Stimulated activated memory B cell treated with anti-CD40 and anti-IgM and Interleukin-4, amounts not matched to agents 10 μg/mL and 1 μg/mL and 100 μg/mL, for 72 hours (primary cell): ENCODE results near the gene DNAJC12.

Source experiments
- ATAC-seq: fragments of 150-1000 bp; cut with Tn5 transposase; 2 replicates; pipeline ENCODE4 v1.10.0; 2021
- H3K27ac Mint-ChIP-seq: one replicate; pipeline ENCODE4 v1.8.0; 2022; ENCODE audit warnings: mild to moderate bottlenecking, mixed read lengths
- H3K27me3 Mint-ChIP-seq: one replicate; pipeline ENCODE4 v1.8.0; 2022; ENCODE audit warnings: mixed read lengths
- H3K36me3 Mint-ChIP-seq: one replicate; pipeline ENCODE4 v1.8.0; 2022; ENCODE audit warnings: mixed read lengths
- H3K4me1 Mint-ChIP-seq: one replicate; pipeline ENCODE4 v1.8.0; 2022; ENCODE audit warnings: mixed read lengths
- H3K4me3 Mint-ChIP-seq: one replicate; pipeline ENCODE4 v1.8.0; 2022; ENCODE audit warnings: mild to moderate bottlenecking, moderate library complexity, mixed read lengths
- H3K9me3 Mint-ChIP-seq: one replicate; pipeline ENCODE4 v1.8.0; 2022; ENCODE audit warnings: mixed read lengths

DNAJC12 gene

DNA sequence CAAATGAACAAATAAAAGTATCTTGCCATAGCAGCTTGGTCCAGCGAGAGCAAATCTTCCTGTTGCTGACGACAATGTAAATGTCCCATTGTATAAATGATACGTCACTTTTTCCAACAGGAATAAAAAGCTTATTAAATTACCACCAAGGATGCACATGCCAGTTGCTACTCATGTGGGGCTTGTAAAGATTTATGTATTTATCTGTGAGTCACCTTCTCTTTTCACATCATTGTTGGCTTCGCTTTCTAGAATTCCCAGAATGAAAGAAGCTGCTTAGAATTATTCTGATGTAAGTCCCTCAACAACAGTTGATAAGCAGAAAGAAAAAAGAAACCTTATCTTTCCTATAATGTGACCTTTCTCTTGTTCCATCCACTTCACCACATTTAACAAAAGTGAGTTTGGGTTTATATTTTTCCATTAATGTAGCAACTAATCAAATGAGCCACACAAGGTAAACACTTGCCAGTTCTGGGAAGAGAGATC is 22.4 kb downstream of the DNAJC12 start:
- Mint-ChIP-seq H3K4me3 (no peak overlapping the region), H3K9me3 (no peaks in the 10 kb centered on the region), H3K36me3 (no peaks in the 10 kb centered on the region), H3K4me1 (no peaks in the 10 kb centered on the region), H3K27ac (no peak overlapping the region), H3K27me3 (no peaks in the 10 kb centered on the region)
- no peak for ATAC-seq

DNA sequence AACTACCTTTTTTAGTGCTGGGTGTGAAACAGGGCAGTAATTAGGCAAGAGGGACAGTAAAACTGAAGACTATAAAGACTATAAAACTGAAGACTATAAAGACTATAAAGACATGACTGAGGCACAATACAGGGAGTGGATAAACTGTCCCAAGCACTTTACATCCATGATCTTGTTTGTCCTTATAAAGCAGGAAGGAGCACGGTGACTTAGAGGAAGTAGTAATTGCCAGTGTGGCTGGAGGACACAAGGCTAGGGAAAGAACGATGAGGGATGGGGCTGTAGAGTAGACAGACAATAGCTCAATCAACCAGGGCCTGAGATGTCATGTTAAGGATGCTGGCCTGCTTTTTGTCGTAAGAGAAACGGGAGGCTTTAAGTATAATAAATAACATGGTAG is 26.0 kb downstream of the DNAJC12 start:
- Mint-ChIP-seq H3K4me1 (no peaks in the 10 kb centered on the region), H3K9me3 (no peaks in the 10 kb centered on the region), H3K4me3 (no peak overlapping the region), H3K36me3 (no peaks in the 10 kb centered on the region), H3K27me3 (no peaks in the 10 kb centered on the region), H3K27ac (no peak overlapping the region)
- no peak for ATAC-seq

DNA sequence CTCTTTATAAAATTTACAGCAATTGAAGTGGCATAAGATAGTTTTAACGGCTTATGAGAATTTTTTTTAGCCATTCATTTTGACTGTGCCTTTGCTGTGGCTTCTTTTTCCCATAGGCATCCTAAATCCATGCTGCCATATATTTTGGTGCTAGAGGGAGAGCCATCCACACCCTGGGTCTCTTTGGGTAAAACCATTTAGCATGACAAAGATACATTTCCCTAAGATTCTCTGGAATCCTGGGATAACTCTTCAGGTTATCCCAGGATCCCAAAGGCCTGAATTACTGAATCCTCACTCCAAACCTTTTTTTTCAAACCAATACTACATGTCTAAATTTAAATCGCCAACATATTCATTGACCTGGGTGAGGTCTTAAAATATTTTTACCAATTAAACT is 28.9 kb downstream of the DNAJC12 start:
- no peak for ATAC-seq
- H3K27me3 Mint-ChIP-seq, result no peaks in the 10 kb centered on the region
- H3K4me1 Mint-ChIP-seq, result no peaks in the 10 kb centered on the region
- H3K9me3 Mint-ChIP-seq, result no peaks in the 10 kb centered on the region
- H3K36me3 Mint-ChIP-seq, result no peaks in the 10 kb centered on the region
- no peak overlapping the region for H3K27ac Mint-ChIP-seq
- H3K4me3 Mint-ChIP-seq, result no peak overlapping the region

GRCh38 chr10:67808704-67809103 is 29.3 kb downstream of the DNAJC12 start:
- Mint-ChIP-seq H3K4me3 (no peak overlapping the region), H3K27me3 (no peaks in the 10 kb centered on the region), H3K9me3 (no peaks in the 10 kb centered on the region), H3K4me1 (no peaks in the 10 kb centered on the region), H3K36me3 (no peaks in the 10 kb centered on the region), H3K27ac (no peak overlapping the region)
- no peak for ATAC-seq

DNA sequence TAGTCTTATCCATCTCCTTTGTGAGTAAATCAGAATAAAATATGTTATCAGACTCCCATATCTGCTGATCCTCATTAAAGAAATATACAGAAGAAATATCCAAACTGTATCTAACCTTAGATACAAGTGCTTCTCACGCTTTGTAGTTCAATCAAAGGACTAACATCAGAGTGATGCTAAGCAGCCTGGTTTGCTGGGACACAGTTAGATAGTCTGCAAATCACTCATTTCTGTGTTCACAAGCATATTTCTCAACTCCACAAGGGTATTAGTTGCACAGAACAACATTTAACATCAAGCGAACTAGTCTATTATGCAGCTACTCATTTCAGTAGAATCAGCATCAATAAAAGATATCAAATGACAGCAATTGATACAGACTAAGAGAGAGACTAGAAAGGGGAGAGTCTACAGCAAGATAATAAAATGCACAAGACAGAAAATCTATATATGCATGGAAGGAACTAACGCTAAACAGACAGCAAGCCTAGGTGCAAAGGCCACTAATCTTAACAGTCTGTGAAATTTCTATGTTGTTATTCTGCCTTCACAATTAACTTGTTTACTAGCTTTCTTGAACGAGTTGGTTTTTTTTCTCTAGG is 30.0 kb downstream of the DNAJC12 start:
- no peaks in the 10 kb centered on the region for H3K4me1 Mint-ChIP-seq
- H3K9me3 Mint-ChIP-seq, result no peaks in the 10 kb centered on the region

DNA sequence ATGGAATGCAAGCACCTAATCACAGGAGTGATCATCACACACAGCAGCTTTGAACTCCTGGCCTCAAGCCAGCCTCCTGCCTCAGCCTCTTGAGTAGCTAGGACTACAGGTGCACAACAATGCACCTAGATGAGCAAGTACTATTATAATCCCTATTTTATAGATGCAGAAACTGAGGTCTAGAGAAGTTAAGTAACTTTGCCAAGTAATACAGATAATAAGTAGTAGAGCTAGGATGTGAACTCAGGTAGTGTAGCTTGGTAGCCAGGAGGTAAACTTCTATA is 33.7 kb downstream of the DNAJC12 start:
- H3K4me1 Mint-ChIP-seq, result no peaks in the 10 kb centered on the region
- no peaks in the 10 kb centered on the region for H3K27me3 Mint-ChIP-seq
- no peak overlapping the region for H3K4me3 Mint-ChIP-seq
- H3K9me3 Mint-ChIP-seq, result no peaks in the 10 kb centered on the region
- no peak overlapping the region for H3K27ac Mint-ChIP-seq
- H3K36me3 Mint-ChIP-seq, result no peaks in the 10 kb centered on the region
- no peak for ATAC-seq

More for the DNA sequence above, 30.0 kb downstream of the DNAJC12 start:
- H3K27ac Mint-ChIP-seq, result no peak overlapping the region
- no peak overlapping the region for H3K4me3 Mint-ChIP-seq
- no peaks in the 10 kb centered on the region for H3K36me3 Mint-ChIP-seq
- H3K27me3 Mint-ChIP-seq, result no peaks in the 10 kb centered on the region
- no peak for ATAC-seq

DNA sequence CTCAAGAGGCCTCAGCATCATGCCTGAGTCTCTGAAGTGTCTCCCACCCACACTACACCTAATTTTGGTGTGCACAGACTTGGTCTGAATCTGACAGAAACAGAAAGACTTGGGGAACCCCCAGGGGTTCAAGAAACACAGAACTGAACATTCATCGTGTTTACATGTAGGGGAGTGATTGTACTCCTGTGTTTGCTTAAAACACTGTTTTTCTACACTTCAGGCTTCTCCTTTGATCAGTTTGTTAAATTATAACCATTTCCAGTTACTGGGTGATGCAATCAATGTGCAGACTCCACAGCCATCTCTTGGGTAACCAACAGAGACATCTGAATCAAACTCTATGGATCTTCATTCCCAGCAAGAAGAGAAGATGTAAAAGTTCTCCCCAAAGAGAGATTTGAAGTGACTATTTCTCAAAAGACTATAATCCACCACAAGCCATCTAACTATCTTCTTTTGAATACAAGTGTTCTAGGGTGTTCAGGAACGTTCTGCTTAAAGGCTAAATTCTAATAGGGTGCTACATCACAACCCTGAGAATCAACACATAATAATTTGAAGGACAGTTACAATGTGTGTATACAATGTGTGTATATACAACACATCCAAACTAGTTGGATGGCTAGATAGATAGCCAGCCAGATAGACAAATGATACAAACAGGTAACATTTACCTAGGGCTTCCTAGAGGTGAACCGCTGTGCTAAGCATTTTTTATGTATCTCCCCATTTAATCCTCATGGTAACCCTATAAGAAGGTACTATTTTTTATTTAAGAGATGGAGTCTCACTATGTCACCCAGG is 34.2 kb downstream of the DNAJC12 start:
- H3K27ac Mint-ChIP-seq, result no peak overlapping the region
- no peaks in the 10 kb centered on the region for H3K9me3 Mint-ChIP-seq
- H3K4me1 Mint-ChIP-seq, result no peaks in the 10 kb centered on the region
- H3K36me3 Mint-ChIP-seq, result no peaks in the 10 kb centered on the region
- H3K4me3 Mint-ChIP-seq, result no peak overlapping the region
- no peak for ATAC-seq
- H3K27me3 Mint-ChIP-seq, result no peaks in the 10 kb centered on the region

DNA sequence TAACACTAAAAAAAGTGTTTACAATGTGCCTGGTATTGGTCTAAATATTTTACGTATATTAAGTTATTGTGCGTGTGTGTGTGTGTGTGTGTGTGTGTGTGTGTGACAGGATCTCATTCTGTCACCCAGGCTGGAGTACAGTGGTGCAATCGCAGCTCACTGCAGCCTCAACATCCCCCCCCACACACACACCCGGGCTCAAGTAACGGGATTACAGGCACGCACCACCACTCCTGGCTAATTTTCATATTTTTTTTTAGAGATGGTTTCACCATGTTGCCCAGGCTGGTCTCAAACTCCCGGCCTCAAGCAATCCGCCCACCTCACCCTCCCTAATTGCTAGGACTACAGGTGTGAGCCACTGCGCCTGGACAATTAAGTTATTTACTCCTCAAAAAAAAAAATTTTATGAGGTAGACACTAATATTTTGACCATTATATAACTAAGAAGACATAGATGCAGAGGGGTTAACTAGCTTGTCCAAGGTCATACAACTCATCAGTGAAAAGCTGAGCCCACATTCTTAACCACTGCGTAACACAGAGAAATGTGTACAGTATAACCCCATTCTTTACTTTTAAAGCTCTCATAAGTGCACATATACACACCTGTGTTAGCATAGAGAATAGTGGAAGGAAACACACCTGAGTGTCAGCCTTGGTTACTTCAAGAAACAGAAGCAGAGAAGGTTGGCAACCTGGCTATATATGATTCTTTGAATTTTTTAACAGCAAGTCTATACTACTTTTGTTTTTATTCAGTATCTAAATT is 35.0 kb downstream of the DNAJC12 start:
- no peaks in the 10 kb centered on the region for H3K9me3 Mint-ChIP-seq
- ATAC-seq, result no peak
- H3K27me3 Mint-ChIP-seq, result no peaks in the 10 kb centered on the region
- no peak overlapping the region for H3K4me3 Mint-ChIP-seq
- H3K27ac Mint-ChIP-seq, result no peak overlapping the region
- H3K4me1 Mint-ChIP-seq, result no peaks in the 10 kb centered on the region
- H3K36me3 Mint-ChIP-seq, result no peaks in the 10 kb centered on the region

DNA sequence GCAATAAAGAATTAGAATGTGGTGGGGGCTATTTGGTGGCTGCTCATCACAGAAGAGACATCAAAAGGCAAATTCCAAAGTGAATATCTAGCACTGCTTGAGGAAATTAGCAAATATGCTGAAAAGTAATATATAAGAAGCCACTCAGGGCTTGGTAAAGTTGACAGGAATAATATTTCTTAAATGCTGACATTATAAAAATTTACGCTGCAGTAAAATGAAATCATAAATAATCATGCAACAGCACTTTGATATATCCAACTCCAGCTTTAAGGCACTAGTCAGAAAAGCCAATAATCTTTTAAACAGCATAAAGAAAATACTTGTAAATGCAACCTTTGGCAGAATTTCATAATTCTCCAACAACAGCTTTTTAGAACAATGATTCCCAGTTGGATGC is 36.9 kb downstream of the DNAJC12 start:
- H3K9me3 Mint-ChIP-seq, result no peaks in the 10 kb centered on the region
- no peaks in the 10 kb centered on the region for H3K27me3 Mint-ChIP-seq
- ATAC-seq, result no peak
- H3K4me1 Mint-ChIP-seq, result no peaks in the 10 kb centered on the region
- H3K27ac Mint-ChIP-seq, result no peak overlapping the region
- no peak overlapping the region for H3K4me3 Mint-ChIP-seq
- H3K36me3 Mint-ChIP-seq, result no peaks in the 10 kb centered on the region

DNA sequence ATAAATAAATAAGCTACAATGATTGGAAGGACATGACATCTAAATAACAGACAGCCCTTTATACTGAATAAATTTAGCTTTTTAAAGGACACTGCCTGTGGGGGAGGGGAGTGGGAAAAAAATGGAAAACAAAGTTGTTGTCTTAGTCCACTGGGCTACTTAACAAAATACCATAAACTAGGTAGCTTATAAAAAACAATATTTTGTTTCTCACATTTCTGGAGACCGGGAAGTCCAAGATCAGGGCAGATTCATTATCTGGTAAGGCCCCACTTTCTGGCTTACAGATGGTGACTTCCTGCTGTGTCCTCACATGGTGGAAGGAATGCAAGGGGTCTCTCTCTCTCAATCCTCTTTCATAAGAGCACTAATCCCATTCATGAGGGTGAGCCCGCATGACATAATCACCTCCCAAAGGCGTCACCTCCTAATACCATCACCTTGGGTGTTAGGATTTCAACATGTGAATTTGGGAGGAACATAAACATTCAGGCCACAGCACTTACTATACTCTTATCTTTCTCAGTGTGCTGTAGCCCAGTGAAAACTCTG is 43.0 kb downstream of the DNAJC12 start:
- H3K27me3 Mint-ChIP-seq, result no peaks in the 10 kb centered on the region
- no peaks in the 10 kb centered on the region for H3K36me3 Mint-ChIP-seq
- H3K4me3 Mint-ChIP-seq, result no peak overlapping the region
- H3K9me3 Mint-ChIP-seq, result no peaks in the 10 kb centered on the region
- ATAC-seq, result no peak
- no peak overlapping the region for H3K27ac Mint-ChIP-seq
- no peaks in the 10 kb centered on the region for H3K4me1 Mint-ChIP-seq

- H3K4me1 Mint-ChIP-seq, result no peaks in the 10 kb centered on the region
- H3K9me3 Mint-ChIP-seq, result no peaks in the 10 kb centered on the region
- no peak for ATAC-seq
- H3K27me3 Mint-ChIP-seq, result no peaks in the 10 kb centered on the region
- H3K27ac Mint-ChIP-seq, result no peak overlapping the region
- no peak overlapping the region for H3K4me3 Mint-ChIP-seq
- no peaks in the 10 kb centered on the region for H3K36me3 Mint-ChIP-seq
Observed at GRCh38 chr10:67794256-67794655, 43.7 kb downstream of the DNAJC12 start.

DNA sequence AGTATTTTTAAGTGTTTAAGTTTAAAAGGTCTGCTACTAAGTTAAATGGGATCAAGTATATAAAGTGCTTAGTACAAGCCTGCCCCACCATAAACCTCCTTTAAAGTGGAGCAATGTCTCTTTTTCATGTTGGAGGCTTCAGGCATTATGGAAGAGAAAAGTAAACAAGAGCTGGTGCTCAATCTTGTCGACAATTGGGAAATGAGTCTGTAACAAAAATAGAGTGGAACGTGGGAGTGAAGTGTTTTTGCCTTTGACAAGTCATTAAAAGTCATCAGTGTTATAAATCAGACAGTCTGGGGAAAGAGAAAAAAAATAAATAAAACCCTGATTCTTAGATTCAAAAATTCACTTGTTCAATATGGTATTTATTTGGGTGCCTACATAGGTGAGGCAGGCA is 44.7 kb downstream of the DNAJC12 start:
- Mint-ChIP-seq H3K27ac (no peak overlapping the region), H3K4me1 (peaks cover 5% of the 10 kb centered on the region), H3K27me3 (no peaks in the 10 kb centered on the region), H3K36me3 (no peaks in the 10 kb centered on the region), H3K9me3 (no peaks in the 10 kb centered on the region), H3K4me3 (no peak overlapping the region)
- no peak for ATAC-seq

GRCh38 chr10:67792653-67793052 is 45.3 kb downstream of the DNAJC12 start:
- Mint-ChIP-seq H3K36me3 (no peaks in the 10 kb centered on the region), H3K27ac (no peak overlapping the region), H3K9me3 (no peaks in the 10 kb centered on the region), H3K27me3 (no peaks in the 10 kb centered on the region), H3K4me3 (no peak overlapping the region), H3K4me1 (peaks cover 8% of the 10 kb centered on the region)
- no peak for ATAC-seq

- Mint-ChIP-seq H3K36me3 (no peaks in the 10 kb centered on the region), H3K9me3 (no peaks in the 10 kb centered on the region), H3K4me3 (no peak overlapping the region), H3K27me3 (no peaks in the 10 kb centered on the region), H3K27ac (peak overlapping the region; percentile 19), H3K4me1 (peaks cover 8% of the 10 kb centered on the region)
- no peak for ATAC-seq
Observed at GRCh38 chr10:67790534-67791408, 47.2 kb downstream of the DNAJC12 start.

GRCh38 chr10:67789769-67790168 is 48.2 kb downstream of the DNAJC12 start:
- Mint-ChIP-seq H3K36me3 (no peaks in the 10 kb centered on the region), H3K27ac (no peak overlapping the region), H3K4me3 (no peak overlapping the region), H3K9me3 (no peaks in the 10 kb centered on the region), H3K4me1 (peaks cover 13% of the 10 kb centered on the region), H3K27me3 (no peaks in the 10 kb centered on the region)
- ATAC-seq, result no peak
